Amniotic epithelial cell (primary cell): ENCODE results near the gene C1orf52.
A peak's percentile ranks its signal among the peaks of the same experiment; 100 is the strongest.

Experiments used
- DNase-seq: peaks from one replicate; pipeline ENCODE4 v3.0.0-alpha.2; 2010; ENCODE audit warnings: low read depth

The C1orf52 gene

DNA sequence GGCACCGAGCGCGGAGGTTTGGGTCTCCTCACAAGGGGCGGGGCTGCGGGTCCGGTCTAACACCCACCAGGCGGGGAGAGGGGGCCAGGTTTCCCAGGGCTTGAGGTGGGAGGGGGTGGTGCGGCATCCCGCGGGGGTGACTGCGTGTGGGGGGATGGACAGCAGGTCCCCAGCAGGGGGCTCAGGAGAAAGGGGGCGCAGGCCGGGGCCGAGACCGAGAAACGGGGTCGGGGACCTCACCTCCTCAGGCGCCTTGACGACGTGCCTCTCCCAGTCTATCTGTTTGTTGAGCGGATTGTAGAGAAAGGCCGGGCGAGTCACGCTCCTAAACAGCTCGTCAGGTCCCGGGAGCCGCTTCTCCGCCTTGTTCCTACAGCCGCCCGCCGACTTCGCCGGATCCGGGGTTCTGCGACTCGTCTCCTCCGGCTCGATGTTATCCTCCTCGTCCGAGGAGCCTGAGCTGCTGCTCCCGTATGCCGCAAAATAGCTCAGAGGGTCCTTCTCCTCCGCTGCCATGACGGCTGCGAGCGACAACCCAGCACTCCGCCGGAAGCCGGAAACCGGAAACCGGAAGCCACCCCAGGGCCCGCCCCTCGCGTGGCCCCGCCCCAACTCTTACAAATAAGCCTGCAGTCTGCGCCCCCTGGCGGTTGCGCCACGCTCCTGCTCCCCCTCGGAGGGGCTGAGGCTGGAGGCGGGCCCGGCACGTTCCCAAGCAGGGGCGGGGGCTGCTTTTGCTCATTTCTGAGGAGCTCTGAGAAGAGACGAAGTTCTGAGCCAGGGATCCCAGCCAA is at the start of gene C1orf52:
Gene C1orf52 (minus strand): TSS at position 545 of the 794 bp plus-strand sequence. CDS start 29 bp downstream, at position 516.
- DNase-seq: peak; percentile 83

DNA sequence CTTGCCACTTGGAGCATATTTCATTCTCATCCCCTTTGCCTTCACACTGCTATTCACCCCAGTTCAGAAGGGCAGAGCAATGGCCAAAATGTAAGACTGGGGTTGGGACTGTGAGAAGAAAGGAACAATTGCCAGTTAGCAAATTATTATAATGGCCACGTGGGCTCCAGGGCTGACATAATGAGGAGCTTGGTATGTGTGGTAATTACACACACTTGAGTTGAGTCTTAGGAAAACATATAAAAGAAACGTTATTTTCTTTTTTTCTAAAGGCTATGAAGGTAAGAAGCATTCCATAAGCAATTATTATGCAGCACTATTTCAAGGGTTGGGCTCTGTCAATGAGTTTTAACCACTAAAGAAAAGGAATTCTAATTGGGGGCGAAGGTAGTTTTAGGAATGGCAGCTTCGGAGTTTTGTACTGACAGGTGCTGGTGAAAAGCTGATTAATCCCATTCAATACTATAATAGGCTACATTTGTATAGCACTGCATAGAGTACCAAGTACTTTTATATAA is 49.4 kb upstream of the C1orf52 start:
- DNase-seq: no peak

DNA sequence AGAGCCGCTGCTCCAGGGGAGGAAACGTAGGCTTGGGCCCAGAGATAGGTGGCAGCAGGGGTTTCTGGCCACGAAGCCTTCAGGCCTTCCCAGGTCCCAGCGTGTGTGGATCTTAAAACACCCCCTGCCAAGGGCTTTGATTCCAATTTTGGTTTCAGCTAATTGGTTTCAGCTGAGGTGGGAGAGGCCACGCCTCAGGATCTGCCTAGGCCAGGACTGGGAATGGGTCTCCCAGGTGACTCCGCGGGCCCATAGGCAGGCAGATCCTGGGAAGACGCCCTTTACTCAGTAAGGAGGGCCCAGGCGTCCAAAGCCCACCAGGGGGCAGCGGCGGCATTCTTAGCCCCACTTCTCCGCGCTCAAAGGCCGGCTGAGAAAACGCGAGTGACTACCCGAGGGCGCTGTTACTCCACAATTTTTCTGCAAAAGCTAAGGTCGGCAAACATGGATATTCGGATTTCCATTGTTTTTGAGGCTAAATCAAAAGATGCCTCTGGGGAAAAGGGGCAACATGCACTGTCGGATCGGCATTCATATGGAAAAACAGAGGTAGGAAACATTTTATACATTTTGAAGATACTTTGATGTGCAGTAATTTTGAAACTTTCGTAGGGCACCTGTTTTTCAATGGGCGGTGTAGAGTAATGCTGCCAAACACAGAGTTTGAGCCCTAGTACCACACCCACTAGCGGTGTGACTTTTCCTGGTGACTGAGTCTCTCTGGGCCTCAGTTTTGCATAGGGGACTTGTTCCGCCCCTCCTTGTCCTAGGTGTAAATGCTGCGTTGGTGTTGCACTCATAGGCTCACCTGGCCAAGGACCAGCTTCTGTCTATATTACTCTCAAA is 48.7 kb upstream of the C1orf52 start:
- peak; percentile 74 for DNase-seq

DNA sequence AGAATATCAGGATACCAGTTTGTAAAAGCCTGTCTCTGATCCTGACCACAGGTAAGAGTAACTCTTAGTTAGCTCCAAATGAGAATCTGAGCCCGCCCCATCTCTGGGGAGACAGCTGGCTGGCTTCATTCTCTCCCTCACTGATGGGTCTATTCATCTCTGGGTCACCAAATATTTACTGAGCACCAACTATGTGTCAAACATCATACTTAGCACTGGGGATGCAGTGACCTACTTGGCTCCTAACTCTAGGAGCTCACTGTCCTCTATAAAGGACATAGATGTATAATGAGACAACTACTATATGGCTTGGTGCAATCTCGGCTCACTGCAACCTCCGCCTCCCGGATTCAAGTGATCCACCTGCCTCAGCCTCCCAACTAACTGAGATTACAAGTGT is 46.8 kb upstream of the C1orf52 start:
- DNase-seq: no peak

DNA sequence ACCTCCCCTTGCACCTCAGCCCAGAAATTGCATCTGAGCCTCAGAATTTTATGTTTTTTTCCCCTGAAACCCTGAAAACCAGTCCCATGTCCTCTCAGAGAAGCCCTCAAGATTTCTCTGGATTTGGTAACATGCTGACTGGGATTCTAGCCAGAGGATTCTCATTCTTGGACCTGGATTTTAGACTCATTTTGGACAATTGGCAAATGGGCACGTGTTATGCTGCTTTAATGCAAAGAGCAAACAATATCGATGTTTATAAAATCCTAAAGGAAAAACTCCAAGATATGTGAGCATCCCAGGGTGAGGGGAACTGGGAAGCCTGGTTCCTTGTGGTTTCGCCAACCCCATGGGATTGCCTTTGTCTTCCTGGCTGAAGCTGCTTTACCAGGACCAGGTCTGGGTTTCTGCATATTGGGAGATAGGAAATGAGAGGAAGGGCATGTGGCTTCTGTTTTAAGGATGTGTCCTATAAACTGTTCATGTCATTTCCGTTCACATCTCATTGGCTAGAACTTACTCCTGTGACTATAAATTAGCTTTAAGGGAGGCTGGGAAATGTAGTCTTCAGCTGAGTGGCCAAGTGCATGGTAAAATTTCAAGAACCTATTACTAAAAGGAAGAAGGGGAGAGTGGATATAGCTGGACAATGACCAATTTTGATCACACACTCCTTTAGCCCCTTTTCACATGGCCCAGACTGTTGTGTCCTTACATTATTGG is 44.1 kb upstream of the C1orf52 start:
- DNase-seq: no peak

DNA sequence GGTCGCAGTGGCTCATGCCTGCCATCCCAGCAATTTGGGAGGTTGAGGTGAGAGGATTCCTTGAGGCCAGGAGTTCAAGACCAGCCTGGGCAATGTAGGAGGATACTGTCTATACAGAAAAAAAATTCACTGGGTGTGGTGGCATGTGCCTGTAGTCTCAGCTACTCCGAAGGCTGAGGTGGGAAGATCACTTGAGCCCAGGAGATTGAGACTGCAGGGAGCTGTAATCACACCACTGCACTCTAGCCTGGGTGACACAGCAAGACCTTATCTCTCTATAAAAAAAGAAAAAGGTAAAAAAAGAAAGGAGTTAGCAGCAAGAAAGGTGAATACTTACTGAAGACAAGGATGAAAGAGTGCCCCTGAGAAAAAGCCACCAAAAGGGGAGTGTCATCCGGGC is 40.7 kb upstream of the C1orf52 start:
- no peak for DNase-seq

DNA sequence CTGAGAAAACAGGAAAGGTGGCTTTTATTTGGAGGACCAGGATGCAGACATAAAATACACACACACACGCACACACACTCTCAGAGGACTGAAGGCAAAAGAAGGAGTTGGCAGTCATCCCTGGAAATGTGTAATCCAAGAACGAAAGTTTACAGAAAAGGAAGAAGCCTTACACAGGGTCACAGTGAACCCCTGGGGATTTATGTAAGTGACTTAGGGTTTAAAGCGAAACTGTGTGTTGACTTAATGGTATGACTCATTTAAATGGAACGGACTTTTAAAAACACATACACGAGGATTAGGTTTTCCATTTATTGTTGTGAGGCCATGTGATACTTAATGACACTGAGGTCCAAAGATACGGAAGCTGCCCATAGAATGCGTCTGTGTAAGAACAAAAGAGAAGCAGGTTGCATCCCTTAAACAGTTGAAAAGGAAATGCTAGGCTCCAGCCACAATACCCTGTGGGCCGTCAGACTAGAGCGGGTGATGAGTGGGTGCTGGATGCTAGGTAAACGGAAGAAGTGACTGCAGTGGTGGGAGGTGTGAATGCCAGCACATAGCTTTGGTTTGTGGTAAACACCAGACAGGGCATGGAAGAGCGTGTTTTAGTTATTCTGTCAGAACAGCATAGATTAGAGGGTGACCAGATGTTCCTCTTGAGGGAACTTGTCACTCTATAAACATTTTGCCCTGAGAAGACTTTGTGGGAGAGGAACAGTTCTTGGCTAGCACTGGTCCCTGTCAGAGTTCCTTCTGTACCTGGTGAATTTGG is 38.6 kb upstream of the C1orf52 start:
- peak; percentile 91 for DNase-seq

DNA sequence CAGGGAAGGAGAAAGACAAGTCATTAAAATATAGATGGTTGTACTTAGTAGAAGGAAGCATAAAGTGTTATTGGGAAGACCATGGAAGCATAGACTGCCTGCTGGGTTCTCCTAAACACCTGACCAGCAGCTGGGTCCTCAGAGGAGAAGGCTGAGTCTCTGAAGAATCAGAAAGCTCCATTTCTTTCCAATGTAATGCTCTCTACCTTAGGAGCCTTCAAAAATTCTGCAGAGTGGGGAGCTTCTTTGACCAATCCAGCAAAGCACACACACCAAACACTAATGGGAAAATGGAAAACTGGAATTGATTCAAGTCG is 38.0 kb upstream of the C1orf52 start:
- DNase-seq: no peak

DNA sequence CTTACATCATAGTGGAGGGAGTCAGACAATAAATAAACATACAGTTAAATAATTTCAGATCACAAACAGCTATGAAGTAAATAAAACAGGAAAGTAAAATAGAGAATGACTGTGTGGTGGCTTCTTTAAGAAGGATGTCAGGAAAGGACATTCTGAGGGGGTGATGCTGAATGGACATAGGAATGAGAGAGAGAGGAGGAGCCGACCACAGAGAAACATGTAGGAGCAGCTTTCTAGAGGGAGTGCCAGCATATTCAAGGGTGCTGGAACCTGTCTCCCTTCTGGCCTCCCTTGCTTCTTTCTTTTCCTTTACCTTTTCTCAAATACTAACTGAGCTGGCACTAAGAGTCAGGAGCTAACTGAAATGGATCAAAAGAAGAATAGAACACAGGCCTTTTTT is 37.5 kb upstream of the C1orf52 start:
- no peak for DNase-seq

DNA sequence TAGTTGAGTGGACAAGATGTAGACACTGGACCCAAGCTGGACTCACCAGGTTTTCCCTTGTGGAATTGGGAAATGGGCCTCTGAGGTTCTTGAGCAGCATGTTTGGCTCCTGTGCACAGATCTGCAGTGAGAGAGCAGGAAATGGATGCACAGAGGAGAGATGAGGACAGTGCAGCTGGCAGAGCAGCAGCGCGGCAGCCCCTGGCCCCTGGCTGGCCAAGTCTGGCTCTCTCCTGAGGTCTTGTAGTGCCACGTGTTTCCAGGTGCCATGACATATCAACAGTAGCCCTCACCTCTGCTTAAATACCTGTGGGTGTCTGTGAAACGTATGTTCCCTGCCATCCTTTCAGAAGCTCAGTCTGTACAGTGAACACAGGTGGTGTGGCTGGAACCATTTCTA is 36.2 kb upstream of the C1orf52 start:
- no peak for DNase-seq

DNA sequence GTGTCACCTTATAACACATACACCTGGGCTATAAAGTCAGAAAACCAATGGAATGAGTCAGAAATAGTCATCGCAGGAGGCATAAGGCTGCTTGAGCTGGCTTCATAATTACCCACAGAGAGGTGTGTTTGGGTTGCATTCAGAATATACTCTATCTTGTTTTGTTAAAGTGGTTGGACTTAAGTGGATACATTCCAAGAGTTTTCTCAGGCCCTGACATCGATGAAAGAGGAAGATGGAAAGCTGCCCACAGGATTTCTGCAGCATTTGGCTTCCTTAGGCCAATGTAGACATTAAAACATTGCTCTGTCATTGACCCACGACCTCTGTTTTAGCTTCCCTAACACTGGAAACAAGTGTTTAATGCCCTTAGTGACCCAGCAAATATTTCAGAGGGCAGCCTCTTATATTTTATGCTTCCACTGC is 35.6 kb upstream of the C1orf52 start:
- DNase-seq: peak; percentile 27

DNA sequence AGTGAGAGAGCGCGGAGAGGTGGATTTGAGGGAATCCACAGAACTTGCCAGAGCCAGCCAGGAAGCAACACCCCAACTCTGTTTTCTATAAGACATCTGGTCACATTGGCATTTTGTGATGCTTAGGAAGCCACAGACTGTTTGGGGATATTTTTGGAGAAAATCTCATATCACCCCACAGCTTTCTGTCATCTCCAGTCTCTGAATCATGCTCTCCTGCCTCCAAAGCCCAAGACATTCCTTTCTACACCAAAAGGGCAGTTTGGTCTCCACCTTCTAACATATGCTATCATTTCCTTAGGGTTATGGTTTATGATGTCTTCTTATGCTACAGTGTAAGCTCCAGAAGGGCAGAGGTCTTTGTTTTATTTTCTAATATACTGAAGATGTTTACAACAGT is 31.4 kb upstream of the C1orf52 start:
- DNase-seq: no peak

DNA sequence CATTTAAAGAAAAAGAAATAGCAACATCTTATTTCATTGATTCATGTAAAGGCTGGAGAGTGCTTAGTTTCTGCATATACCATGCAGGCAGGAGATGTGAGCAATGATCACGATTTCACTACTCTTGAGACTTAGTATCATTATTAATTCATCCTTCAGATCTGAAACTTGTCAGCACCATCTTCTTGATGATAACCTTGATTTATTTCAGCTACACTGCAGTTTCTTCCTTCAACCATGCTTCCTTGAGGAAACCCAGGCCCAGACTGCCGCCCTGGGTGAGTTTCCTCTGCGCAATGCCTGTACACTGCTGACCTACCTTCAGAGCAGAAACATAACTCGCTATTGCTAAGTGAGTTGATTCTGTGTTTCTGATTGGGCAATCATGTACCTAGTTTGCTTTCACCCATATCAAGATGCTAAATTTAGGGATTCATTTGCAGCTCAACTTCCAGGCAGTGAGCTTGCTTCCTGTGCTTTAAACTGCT is 30.4 kb upstream of the C1orf52 start:
- DNase-seq: peak; percentile 68

DNA sequence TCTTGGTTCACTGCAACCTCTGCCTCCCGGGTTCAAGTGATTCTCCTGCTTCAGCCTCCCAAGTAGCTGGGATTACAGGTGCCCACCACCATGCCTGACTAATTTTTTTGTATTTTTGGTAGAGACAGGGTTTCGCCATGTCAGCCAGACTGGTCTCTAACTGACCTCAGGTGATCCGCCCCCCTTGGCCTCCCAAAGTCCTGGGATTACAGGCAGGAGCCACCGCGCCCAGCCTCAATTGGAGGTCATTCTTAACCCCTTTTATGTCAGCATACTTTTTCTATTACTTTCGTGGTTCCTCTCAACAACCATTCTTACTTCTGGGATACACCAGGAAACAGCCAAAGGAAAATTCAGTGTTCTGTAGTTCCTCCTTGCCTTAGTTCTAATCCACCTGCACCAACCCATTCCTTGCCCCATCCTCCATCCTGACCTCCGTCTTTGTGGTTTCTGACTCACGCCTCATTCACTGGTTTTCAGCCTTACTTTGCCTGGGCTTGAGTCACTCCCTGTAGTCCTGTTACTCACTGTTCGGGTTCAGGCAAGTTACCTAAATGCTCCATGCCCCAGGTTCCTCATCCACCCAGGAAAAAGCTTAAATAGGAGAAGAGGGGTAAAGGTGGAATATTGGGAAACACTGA is 29.9 kb upstream of the C1orf52 start:
- DNase-seq: peak; percentile 94

DNA sequence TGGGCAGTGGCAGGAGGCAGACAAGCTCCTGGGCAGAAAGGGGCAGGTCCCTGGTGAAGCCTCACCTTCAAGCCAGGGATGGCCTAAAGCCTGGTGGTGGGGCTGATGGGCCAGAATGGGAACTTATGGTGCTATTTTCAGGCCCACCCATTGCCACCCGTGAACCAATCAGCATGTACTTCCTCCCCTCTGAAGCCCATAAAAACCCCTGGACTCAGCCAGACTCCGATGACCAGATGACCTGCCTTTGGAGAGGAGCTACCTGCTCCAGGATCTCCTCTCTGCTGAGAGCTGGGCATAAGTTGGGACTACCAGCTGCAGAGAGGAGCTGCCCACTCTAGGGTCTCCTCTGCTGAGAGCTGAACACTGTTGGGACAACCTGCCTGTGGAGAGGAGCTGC is 24.7 kb upstream of the C1orf52 start:
- DNase-seq: no peak

DNA sequence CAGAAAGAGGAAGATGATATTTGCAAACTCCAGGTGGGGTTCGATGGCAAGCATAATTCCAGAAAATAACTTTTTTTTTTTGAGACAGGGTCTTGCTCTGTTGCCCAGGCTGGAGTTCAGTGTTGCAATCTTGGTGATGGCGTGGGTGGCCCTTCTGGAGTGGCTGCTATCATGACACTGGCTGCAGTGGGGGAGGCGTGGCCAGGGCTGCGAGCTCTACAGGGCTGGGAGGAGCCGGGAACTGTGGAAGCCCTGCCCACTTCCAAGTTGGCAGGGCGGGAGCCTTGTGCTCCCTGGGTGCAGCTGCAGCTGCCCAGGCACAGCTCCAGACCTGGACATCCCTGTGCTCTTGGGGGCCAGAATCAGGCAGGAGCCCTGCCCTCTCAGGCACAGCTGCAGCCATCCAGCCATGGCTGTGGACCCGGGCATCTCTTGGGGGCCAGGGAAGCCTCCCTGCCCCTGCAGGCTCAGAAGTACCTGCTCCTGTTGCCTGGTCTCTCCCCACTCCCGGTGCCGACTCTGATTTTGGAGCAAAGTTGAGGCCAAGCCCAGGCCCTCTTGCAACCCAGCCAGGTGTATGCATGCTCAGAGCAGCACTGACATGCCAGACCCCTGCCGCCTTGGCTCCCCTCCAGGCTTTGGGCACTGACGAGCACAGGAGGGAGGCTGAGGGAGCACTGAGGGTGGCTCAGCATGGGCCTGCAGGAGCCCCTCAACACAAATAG is 24.2 kb upstream of the C1orf52 start:
- DNase-seq: no peak

DNA sequence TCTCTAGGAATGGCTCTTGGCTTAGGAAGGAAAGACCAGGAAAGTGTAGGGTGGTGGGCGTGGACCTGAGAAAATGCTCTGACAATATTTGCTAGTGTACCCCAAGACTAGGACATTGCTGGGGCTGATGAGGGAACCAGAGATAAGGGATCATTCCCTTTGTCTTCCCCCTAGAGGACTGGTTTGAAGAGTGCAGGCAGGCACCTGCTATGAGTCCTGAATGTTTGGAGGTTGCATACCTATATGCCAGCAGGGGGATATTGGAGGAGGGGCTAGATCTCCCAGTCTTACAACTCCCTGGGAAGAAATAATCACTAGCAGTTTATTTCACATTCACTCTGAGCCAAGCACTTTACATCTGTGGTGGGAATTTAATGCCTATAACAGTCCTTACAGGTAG is 23.0 kb upstream of the C1orf52 start:
- no peak for DNase-seq

DNA sequence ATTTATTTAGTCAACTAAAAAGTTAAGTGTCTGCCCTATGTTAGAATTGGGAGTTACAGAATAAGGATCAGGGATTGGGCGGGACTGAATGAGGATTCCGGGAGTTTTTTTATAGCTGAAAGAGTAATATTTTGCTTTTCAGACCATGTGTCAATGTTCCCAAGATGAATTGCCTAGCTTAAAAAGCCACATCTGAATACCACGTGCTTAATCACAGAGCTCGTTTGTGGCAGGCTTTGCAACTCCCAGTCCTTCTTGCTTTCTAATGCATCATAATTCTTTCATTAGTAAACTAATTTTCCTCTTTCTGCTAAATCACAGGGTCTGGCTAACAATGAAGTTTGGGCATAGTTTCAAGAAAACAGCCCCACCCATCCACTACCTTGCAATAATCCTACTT is 21.2 kb upstream of the C1orf52 start:
- no peak for DNase-seq

DNA sequence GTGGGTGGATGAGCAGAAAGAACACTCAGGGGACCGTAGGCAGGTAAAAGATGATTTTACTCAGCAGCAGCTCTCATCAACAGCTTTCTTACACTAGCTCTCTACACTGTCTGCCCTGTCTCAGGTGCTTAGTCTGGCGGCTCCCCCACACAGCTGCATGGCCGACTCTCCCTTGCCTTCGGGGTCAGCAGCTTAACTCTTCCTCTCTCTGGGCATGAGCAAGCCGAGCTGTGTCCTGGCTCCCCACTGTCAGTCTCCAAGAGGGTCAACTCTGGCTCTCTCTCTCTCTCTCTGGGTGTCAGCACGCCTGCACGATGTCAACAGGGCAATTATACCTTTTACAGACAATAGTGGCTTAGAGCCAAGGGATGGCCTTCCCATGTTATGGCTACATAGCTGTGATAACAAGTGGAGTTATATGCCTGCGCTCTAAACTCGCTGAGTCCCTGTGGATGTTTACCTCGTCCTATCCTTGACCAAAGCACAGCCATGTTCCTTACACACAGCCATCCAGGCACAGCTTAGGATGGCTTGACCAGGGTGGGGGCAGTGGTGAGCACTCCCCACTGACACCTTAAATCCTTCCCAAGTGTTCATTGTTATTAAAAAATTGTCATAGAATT is 20.1 kb upstream of the C1orf52 start:
- DNase-seq: no peak

DNA sequence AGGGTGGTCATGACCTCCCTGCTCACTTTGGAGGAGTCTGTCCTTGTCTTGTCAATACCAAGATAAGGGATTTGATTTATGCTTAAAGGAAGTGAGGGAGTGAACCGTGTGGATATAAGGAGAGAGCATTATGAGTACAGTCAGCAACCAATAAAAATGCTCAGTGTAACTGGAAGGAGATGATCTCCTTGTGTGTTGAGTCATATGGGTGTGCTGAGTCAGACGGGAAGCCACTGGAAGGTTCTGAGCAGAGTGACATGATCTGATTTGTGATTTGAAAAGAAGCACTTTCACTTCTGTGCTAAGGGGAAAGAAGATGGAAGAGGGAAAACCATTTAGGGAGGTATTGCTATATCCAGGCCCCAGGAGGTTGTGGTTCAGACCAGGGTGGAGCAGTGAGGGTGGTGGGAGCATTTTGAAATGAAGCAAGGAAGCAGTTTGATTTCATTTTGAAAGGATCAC is 19.4 kb upstream of the C1orf52 start:
- peak; percentile 96 for DNase-seq
